ENCODE data around the gene IL1B.
A peak's percentile ranks its signal among the peaks of the same experiment; 100 is the strongest.

The IL1B gene

DNA sequence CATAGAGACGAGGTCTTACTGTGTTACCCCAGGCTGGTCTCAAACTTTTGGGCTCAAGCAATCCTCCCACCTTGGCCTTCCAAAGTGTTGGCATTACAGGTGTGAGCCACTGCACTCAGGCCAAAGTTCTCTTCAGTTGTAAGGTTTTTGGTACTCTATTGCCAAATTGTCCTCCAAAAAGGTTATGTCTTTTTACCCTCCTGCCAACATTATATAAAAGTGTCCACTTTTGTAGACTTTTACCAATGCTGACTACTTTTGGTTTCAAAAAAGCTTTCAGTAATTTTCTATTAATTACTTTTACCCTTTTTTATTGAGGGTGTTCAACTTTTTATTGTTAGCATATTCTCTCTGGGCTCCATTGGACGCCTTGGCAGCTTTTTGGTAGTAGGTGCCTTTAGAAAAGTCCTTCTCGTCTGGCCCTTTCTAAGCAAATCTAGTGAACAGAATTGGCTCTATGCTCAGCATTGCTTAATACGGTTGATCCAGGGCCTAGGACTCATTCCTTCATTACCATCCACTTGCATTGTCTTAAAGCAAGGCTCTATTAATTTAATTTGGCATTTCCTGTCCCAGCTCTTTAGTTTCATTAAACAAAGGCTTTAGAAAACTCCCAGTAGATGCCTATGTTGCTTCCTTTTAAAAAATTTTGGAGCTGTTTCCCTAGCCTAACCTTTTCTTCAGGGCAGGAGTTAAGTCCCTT is 35.5 kb downstream of the IL1B start:
- no peak for DNase-seq

DNA sequence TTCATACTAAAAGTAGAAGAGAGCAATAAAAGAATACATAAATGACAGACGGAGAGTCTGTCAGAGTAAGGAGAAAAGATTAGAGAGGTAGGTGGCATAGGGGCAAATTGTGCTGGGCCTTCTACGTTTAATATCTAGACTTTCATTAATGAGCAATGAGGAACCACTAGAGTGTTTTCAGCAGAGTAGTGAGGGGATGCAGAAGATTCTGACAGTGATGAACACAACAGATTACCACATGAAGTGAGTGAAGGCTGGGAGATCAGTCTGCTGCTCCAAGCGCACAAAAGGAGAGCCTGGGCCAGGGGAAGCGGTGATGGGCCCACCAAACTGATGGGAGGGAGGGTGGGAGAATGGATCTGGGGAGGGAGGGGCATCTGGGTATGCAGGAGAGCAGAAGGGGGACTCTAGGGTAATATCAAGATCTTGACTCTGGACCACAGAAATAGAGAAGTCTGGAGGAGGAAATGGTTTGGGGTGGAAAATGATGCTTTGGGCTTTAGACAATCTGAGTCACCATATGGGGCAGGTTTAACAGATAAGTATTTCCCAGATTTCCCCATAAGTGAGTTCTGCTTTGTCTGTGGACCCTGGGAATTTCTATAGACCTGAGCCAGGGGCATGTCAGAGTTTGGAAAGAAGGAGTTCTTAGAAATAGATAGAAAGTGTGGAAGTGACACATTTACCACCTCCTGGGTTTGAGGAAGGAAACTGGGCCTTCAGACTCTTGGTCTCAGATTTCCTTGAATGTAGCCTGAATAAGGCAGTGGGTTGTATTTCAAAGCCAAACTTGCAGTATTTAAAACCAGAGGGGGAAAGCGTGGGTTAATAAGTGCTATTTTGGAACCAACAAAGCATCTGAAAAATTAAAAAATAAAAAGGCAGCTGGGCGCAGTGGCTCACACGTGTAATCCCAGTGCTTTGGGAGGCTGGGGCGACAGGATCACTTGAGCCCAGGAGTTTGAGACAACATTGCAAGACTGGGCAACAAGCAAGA is 37.3 kb downstream of the IL1B start:
- peak; percentile 82 for DNase-seq

DNA sequence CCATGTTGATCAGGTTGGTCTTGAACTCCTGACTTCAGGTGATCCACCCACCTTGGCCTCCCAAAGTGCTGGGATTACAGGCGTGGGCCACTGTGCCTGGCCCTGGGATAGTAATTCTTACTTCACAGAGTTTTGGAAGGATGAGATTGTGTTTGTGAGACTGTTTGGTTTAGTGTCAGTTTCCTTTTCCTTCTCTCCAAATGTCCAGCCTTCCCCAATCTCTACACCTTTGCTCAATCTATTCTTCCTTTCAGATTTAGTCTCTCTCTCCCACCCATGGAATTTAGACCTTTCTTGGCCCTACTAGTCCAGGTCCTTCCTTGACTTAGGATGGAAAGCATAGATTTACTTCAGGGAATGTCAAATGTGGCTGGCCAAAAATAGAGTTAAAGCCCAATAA is 40.1 kb downstream of the IL1B start:
- no peak for DNase-seq

DNA sequence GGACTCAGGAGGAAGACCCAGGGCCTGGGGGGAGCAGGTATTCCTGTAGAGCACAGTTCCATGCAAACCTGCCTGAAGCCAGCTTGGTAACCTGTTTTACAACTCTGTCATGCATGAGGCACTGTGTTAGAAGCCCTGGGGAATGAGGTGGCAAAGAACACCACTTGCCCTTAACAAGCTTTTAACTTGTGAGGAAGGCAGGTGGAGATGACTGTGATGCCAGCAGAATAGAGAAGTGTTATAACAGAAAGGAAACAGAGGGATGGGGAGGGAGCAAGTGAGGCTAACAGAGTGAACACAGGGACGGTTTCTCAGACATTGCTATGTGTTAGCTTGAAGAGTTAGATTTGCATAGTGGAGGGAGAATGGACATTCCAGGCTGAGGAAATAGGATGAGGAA is 40.8 kb downstream of the IL1B start:
- peak; percentile 61 for DNase-seq

DNA sequence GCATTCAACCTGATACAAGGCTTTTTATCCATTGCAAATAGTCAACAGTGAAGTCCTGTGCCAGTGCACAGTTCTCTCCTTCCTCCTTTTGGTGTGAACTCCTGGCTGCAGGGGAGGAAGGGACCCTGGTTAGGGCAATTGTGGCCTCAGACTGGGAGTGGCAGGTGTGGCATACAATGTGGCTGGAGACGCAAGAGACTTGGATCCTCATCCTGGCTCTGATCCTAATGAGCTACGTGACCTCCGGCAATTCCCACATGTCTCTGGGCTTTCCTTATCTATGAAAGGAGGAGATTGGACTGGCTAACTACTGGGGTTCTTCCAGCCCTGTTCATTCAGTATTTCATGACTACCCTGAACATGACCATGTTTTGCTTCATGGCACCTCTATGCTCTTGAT is 41.7 kb downstream of the IL1B start:
- DNase-seq: no peak

DNA sequence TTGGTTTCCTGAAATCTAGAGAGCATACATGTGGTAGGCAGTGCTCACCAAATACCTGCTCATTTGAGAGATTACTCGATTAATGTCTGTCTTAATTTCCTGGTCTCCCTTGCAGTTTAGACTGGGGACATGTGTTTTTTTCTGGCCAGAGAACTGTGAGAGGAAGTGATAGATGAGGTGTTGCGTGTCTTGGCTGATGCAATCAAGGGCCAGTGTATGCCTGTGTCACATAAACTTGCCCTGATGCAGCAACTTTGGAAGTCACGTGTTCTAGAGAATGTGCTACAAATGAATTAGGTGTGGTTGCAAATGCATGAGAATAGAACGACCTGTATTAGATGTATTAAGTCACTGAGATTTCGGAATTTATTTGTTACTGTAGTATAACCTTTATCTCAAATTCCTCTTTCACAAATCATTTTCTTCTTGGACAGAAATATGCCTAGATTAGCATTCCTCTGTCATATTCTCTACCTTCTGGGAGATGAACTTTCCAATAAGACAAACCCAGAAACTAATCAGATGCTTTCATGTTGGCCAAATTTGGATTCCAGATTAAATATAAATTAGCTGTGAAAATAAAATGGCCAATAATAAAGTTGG is 42.3 kb downstream of the IL1B start:
- peak; percentile 91 for DNase-seq

DNA sequence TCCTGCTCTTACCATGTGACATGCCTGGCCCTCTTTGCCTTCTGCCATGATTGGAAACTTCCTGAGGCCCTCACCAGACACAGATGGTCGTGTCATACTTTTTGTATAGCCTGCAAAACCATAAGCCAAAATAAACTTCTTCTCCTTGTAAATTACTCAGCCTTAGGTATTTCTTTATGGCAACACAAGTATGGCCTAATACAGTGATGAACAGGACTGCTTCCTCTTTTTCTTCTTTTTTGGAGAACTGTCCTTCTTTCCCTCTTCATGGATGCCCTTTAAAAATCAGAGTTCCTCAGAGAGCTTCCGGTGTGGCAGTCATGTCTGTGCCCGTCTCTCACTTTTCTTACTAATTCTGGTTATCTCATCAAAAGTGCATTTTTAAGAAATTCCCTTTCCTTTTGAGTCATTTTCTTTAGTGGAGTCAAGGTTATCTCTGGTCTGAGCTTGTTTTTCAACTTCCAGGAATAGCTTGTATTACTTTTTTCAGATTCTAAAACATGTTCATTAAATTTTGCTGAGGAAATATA is 43.1 kb downstream of the IL1B start:
- DNase-seq: peak; percentile 48

DNA sequence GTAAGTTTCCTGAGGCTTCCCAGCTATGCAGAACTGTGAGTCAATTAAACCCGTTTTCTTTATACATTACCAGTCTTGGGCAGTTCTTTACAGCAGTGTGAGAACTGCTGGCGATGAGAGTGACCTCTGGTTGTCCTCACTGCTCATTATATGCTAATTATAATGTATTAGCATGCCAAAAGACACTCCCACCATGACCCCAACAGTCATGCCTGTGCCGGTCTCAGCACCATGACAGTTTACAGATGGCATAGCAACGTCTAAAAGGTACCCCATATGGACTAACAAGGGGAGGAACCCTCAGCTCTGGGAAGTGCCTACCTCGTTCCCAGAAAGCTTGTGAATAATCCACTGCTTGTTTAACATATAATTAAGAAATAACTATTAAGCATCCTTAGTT is 44.2 kb downstream of the IL1B start:
- DNase-seq: no peak

DNA sequence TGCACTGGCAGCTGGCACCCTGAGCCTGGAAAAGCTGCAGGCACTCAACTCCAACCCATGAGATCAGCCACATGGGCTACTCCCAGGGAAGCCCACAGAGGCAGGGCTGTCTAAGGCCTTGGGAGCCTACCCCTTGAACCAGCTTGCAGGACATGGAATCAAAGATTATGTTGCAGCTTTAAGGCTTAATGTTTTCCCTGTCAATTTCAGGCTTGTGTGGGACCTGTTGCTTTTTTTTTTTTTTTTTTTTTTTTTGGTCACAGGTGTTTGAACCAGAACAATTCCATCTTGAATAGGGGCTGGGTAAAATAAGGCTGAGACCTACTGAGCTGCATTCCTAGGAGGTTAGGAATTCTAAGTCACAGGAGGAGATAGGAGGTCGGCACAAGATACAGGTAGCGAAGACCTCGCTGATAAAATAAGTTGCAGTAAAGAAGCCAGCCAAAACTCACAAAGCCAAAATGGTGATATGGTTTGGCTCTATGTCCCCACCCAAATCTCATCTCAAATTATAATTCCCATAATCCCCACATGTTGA is 44.8 kb downstream of the IL1B start:
- no peak for DNase-seq

DNA sequence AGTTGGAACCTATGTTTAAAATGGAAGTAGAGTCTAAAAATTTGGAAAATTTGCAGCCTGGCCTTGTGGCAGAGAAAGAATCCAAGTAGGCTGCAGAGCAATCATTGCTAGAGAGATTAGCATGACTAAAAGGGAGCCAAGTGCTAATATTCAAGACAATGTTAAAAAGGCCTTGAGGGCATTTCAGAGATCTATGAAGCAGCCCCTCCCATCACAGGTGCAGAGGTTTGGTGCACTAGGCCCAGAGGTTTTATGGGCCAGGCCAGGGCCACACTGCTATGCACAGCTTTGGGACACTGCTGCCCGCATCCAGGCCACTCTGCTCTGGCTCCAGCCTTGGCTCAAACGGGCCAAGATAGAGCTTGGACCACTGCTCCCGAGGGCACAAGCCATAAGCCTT is 45.6 kb downstream of the IL1B start:
- no peak for DNase-seq

DNA sequence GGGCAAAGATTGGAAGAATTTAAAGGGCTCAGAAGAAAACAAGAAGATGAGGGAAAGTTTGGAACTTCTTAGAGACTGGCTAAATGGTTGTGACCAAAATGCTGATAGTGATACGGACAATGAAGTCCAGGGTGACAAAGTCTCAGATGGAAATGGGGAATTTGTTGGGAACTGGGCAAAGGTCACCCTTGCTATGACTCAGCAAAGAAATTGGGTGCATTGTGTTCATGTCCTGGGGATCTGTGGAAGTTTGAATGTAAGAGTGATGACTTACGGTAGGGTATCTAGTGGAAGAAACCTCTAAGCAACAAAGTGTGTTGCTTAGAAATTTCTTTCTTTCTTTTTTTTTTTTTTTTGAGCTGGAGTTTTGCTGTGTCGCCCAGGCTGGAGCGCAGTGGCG is 46.3 kb downstream of the IL1B start:
- DNase-seq: no peak

DNA sequence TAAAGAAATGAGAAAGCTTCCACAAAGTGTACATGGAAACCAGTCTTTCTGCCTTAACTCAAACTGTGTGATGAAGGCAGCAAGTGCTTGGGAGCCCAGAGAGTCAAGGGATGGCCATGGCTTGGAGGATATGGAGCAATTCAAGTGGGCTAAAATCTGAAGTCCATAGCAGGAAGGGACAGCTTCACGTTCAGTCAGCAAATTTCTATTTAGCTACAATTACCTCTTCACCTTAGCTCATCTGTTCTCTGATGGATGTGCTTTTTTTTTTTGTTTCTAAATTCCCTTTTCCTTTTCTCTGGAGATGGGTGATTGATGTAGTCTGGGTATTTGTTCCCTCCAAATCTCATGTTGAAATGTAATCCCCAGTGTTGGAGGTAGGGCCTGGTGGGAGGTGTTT is 47.4 kb downstream of the IL1B start:
- DNase-seq: no peak

DNA sequence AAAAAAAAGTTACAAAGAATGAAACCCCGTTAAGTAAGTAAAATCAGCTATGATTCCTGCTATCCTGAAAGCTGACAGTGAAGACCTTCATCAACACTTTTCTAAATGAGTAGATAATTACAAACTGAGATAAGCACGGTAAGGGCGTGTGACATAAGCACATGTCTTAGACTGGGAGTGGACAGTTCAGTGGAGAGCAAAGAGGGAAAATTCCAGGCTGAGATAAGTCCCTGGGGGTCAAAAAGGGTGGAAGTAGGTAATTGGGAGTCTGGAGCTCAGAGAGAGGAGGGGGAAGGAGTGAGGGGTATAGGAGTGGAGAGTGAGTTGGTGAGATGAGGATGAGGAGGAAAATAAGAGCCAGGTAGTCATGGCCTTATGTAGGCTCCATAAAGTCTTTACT is 47.9 kb downstream of the IL1B start:
- DNase-seq: no peak

DNA sequence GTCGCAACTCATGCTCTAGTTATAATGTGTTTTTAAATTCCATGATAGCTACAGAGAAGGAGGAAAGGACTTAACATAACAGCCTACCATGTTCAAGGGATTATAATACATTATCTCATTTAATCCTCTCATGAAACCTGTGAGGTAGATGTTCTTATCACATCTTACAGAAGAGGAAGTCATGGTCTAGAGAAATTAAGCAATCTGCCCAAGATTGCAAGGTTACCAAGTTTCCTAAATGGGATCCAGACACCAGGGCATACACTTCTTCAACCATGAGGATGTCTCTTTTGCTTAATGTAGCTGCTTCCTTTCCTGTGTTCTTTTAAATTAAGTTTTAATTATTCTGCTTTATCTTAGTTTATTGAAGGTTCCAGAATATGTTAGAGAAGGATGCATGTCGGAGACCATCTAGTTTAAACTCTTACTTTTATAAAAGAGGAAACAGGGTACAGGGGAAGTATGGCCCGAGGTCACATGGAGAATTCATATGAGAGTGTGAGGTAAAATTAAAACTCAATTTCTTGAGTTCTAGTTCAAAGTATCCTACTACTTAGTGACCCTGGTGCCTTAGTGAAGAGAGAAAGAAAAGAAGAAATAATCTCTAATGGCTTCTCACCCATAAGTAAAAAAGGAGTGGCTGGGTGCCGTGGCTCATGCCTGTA is 48.7 kb downstream of the IL1B start:
- peak; percentile 83 for DNase-seq

DNA sequence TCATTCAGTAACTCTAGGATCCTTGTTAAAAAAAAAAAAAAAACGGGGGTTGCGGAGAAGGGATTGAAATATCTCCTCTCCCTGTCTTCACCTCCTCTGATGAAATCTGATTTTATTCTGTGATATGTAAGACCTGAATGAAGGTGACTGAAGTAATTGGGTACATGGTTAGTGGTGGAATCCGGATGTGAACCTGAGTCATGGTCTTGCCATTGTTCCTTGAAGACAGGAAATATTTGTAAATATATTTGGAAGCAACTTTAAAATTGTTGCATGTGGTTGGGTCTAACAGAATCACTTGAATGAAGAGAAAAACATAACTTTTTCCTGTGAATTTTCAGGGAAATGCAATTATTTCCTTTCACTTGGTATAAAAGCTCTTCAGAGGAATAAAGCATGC is 49.3 kb downstream of the IL1B start:
- DNase-seq: no peak

DNA sequence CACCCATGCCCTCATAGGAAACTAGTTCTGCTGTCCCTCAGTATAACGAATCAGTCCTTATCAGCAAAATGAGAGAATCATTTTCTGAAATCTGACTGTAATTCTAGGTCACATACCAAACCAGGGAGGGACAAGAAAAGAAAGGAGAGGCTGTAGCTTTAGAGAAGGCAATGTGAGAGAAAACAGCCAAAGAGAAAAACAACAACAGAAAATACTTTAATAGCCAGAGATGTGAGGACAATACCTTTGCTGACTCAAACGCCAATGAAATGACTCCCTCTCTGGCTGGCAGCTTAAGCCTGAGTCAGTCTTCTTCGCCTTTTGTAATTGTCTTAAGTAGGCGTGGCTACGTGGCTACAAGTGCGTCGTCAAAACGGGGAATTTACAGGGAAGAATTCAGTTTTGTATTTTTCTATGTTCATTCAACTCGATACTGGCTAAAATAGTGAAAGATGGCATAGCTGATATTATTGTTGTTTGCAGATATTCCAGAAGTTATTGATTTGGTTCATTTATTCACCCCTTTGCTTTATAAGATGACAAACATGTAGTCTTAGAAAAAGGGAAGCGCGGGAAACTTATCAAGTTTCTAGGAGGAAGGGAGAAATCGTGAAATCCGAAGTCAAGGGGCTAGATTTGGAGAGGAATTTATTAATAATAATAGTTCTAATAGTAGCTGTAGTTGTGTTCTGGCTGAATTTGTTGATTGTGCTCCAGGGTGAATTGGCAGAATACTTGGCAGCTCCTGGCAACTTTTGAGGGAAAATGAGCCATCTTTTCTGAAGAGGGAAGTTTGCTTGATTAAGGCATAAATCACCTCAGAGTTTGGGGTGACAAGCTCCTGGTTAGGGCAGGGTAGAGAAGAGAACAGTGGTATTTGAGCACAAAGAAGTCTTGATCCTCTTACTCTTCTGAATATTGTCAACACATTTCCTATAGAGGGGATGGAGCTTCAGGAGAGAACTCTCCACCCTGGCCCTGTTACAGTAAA is 52.1 kb downstream of the IL1B start, which contains the start of gene IL1A:
Gene IL1A (minus strand): TSS at position 295 of the 991 bp plus-strand sequence. CDS start 723 bp downstream, outside the sequence.
- peak; percentile 50 for DNase-seq

DNA sequence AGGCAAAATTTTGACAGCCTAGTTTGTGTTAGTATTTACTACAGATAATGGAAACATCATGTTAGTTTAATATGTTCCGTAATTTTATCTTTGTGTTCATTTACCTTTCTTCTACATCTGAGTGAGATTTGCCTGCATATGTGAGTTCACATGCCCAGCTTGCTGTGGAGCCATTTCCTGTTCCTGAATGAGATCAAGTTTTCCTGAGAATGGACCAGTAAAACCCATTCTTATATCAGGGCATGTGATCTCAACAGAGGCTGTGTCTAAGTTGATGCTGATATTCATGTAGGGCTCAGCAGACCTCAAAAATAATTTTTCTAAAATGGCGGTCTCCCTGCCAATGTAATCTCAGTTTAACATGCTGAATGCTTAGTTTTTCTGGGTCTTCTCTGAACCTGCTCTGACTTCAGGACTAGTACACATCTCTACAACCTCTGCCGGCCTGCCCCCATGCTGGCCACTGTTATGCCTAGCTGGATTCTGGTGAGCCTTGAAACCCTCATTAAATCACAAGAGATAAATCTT is 53.3 kb downstream of the IL1B start:
- DNase-seq: no peak

DNA sequence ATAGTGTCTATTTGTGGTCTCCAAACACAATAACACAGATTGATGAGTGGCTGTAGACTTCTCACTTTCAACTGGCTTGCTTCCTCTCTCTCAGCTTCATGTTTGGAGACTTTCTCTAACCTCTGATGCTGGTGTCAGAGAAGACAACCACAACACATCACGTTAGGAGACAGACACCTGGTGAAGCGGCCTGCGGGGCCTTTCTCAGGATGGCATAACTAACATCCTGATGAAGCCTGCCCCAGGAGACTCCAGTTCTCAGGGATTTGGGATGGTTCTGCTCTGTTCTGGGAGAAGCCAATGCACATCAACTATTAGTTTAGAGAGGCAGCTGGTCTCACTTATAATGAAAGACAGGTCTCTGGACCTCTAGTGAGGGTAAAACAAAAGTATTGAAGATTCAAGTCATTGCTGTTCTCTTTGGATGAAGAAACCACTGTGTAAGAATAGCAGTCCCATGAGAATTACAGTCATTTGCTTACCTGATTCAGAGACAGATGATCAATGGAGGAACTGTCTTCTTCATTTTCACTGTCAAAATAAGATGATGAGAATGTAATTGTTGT is 54.3 kb downstream of the IL1B start:
- no peak for DNase-seq
